Tibial nerve (tissue), 4 donors: Measurements from ENCODE around the gene ZDHHC5. TPM values are rescaled to one million over a fixed set of nuclear protein-coding genes. Genes with fewer than 3 reads are reported as not detected.
"Not testable (repeated sequence)": the region's sequence is repeated elsewhere in the genome, so short reads cannot be mapped to it uniquely, and the experiment has no call there.

ENCODE experiments used
- DNase-seq, 2 donors: peaks; one replicate each; pipeline ENCODE4 v3.0.0-alpha.2; 2019; ENCODE audit warnings: low spot score in 2 of 2
- H3K27ac ChIP-seq, 4 donors: fragments of 200-600 bp; sonication (generic) in 3 of 4; one replicate each; pipeline ENCODE4 v1.5.1; 2017 to 2019; ENCODE audit warnings: mild to moderate bottlenecking in 1 of 4
- H3K27me3 ChIP-seq, 2 donors: fragments of 200-600 bp; sonication (generic) in 1 of 2; one replicate each; pipeline versions ENCODE4 v1.5.1 to v1.6.0; 2017 to 2019
- H3K36me3 ChIP-seq, 3 donors: fragments of 200-600 bp; sonication (generic); one replicate each; pipeline ENCODE4 v1.5.1; 2018 to 2019
- H3K4me1 ChIP-seq, 4 donors: fragments of 200-600 bp; sonication (generic) in 3 of 4; one replicate each; pipeline ENCODE4 v1.5.1; 2017 to 2019
- H3K4me3 ChIP-seq, 4 donors: fragments of 200-600 bp; sonication (generic) in 3 of 4; one replicate each; pipeline ENCODE4 v1.5.1; 2017 to 2019; ENCODE audit warnings: mild to moderate bottlenecking in 1 of 4, moderate library complexity in 1 of 4
- H3K9me3 ChIP-seq, 4 donors: fragments of 200-600 bp; sonication (generic) in 3 of 4; one replicate each; pipeline ENCODE4 v1.5.1; 2017 to 2019
- CTCF ChIP-seq, 5 experiments: fragments of 200-600 bp in 3 of 5; fragments of 450-650 bp in 2 of 5; sonication (generic) in 3 of 5; IDR thresholded peaks; one replicate each; pipeline ENCODE4 v1.5.1; 2016 to 2019; ENCODE audit warnings: antibody characterized with exemption in 5 of 5, mild to moderate bottlenecking in 3 of 5, moderate library complexity in 2 of 5
- EP300 ChIP-seq, 2 donors: sonication (generic); formaldehyde crosslinking; IDR thresholded peaks; one replicate each; pipeline ENCODE4 v1.6.1; 2017; ENCODE audit warnings: antibody characterized with exemption in 2 of 2, mild to moderate bottlenecking in 1 of 2
- POLR2A ChIP-seq, 2 donors: fragments of 450-650 bp; IDR thresholded peaks; one replicate each; pipeline ENCODE4 v1.6.1; 2017; ENCODE audit warnings: antibody characterized with exemption in 2 of 2, mild to moderate bottlenecking in 2 of 2, moderate library complexity in 2 of 2
- WGBS, 2 donors: methylation state at CpG; one replicate each; pipeline ENCODE4 v1.1.5; 2018; 5-methylcytosine and 5-hydroxymethylcytosine counted together
- total RNA-seq, 4 donors: library from RNA; depleted of rRNA; stranded (reverse); fragments of >200 nt; gene quantifications; one replicate each; pipeline ENCODE4 v1.1.0, GENCODE V29; 2016

ZDHHC5 gene
- total RNA-seq, 4 donors from 2014 or later: 26.0 to 57.3 (median 33.7) TPM

- Histone ChIP-seq H3K9me3 (no peaks in the 10 kb centered on the region), H3K4me3 (peak within 1 kb of the TSS; percentile 85 to 95 (median 90)), H3K27ac (peak within 1 kb of the TSS; percentile 70 to 94 (median 88)), H3K36me3 (no peaks in the 10 kb centered on the region), H3K4me1 (peaks cover 0 to 45% (median 14%) of the 10 kb centered on the region in 4 donors), H3K27me3 (no peaks in the 10 kb centered on the region)
- peak; percentile 82 to 92 for DNase-seq
- TF ChIP-seq EP300 (IDR thresholded peaks at IDR 0.05) (peak; percentile 73 to 80), POLR2A (IDR thresholded peaks at IDR 0.05) (peak in 1 of 2 donors; percentile 38), CTCF (IDR thresholded peaks at IDR 0.05) (peak in 1 of 5 experiments; percentile 45)
- WGBS, 2 donors: 0% methylated on average over 41 to 53 of the region's 53 CpGs
Observed at GRCh38 chr11:57712256-57713150, 44.6 kb downstream of the ZDHHC5 start, which contains the start of gene TMX2. Gene TMX2, plus strand, starts transcription at chr11:57712593. Its CDS starts 26 bp downstream, at chr11:57712619.

GRCh38 chr11:57713835-57714234, 45.9 kb downstream of the ZDHHC5 start:
- Histone ChIP-seq H3K4me3 (peak overlapping the region in 1 of 4 donors; percentile 90), H3K27me3 (no peaks in the 10 kb centered on the region), H3K36me3 (peaks cover 0 to 12% (median 0%) of the 10 kb centered on the region in 3 donors), H3K4me1 (peaks cover 0 to 45% (median 14%) of the 10 kb centered on the region in 4 donors), H3K27ac (no peak overlapping the region), H3K9me3 (no peaks in the 10 kb centered on the region)
- DNase-seq: no peak
- WGBS, 2 donors: 96 to 97% methylated on average over 2 of the region's 2 CpGs
- TF ChIP-seq EP300 (IDR thresholded peaks at IDR 0.05): no peak
- TF ChIP-seq CTCF (IDR thresholded peaks at IDR 0.05): no peak
- no peak for TF ChIP-seq POLR2A (IDR thresholded peaks at IDR 0.05)

GRCh38 chr11:57716726-57717125, 48.8 kb downstream of the ZDHHC5 start:
- H3K27ac ChIP-seq, H3K27me3 ChIP-seq, H3K4me3 ChIP-seq, H3K9me3 ChIP-seq, DNase-seq: not testable (repeated sequence)
- peaks cover 0 to 23% (median 9%) of the 10 kb centered on the region in 4 donors for H3K4me1 ChIP-seq
- H3K36me3 ChIP-seq: peaks cover 0 to 26% (median 0%) of the 10 kb centered on the region in 3 donors
- WGBS, 2 donors: 96 to 99% methylated on average over 19 to 21 of the region's 34 CpGs

GRCh38 chr11:57727185-57727584, 59.3 kb downstream of the ZDHHC5 start:
- WGBS, 2 donors: 68 to 69% methylated on average over 2 of the region's 2 CpGs
- no peak for TF ChIP-seq EP300 (IDR thresholded peaks at IDR 0.05)
- TF ChIP-seq CTCF (IDR thresholded peaks at IDR 0.05): no peak
- TF ChIP-seq POLR2A (IDR thresholded peaks at IDR 0.05): no peak
- Histone ChIP-seq H3K4me1 (no peaks in the 10 kb centered on the region), H3K36me3 (peaks cover 0 to 7% (median 0%) of the 10 kb centered on the region in 3 donors), H3K9me3 (no peaks in the 10 kb centered on the region), H3K27me3 (no peaks in the 10 kb centered on the region), H3K27ac (no peak overlapping the region), H3K4me3 (no peak overlapping the region)
- no peak for DNase-seq

GRCh38 chr11:57728829-57729228, 60.9 kb downstream of the ZDHHC5 start:
- whole genome bisulfite sequencing, 2 donors: 62 to 64% methylated on average over 7 of the region's 7 CpGs

More at GRCh38 chr11:57728829-57729228, 60.9 kb downstream of the ZDHHC5 start:
- Histone ChIP-seq H3K27me3 (no peaks in the 10 kb centered on the region), H3K9me3 (no peaks in the 10 kb centered on the region), H3K4me1 (no peaks in the 10 kb centered on the region), H3K4me3 (no peak overlapping the region), H3K27ac (no peak overlapping the region), H3K36me3 (peaks cover 0 to 7% (median 0%) of the 10 kb centered on the region in 3 donors)
- DNase-seq: no peak
- TF ChIP-seq CTCF (IDR thresholded peaks at IDR 0.05): no peak
- TF ChIP-seq POLR2A (IDR thresholded peaks at IDR 0.05): no peak
- TF ChIP-seq EP300 (IDR thresholded peaks at IDR 0.05): no peak
